Stimulated activated CD4-positive, alpha-beta T cell treated with anti-CD3 and anti-CD28 coated beads, Interleukin-12 subunit alpha, Interleukin-12 subunit beta, amount 100 ng/mL, for 48 hours (primary cell): Measurements from ENCODE around the gene ZNF407.

ENCODE experiments used
- DNase-seq, 3 donors: peaks; one replicate each; pipeline ENCODE4 v3.0.0-alpha.2; 2020; ENCODE audit warnings: low read depth in 2 of 3, low spot score in 1 of 3

Gene ZNF407

GRCh38 chr18:74778191-74778847, 180.6 kb downstream of the ZNF407 start:
- DNase-seq: no peak

DNA sequence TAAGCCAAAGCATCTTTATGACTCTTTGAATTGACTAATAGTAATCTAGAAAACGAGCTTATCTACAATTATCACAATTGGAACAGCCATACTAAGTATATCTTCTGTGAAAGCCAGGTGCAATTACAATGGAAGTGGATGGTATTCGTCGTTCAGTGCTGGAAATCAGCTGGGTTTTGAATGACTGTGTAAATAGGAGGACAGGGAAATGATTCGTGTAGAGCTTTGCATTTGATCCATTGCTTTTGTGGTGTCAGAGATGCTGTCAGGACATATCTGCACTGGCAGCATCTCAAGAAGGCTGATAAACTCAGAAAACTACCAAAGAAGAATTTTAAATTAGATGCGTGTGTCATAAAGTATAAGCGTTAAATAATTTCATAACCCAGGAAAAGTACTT, 187.1 kb downstream of the ZNF407 start:
- no peak for DNase-seq

GRCh38 chr18:74785632-74786031, 188.0 kb downstream of the ZNF407 start:
- DNase-seq: no peak

DNA sequence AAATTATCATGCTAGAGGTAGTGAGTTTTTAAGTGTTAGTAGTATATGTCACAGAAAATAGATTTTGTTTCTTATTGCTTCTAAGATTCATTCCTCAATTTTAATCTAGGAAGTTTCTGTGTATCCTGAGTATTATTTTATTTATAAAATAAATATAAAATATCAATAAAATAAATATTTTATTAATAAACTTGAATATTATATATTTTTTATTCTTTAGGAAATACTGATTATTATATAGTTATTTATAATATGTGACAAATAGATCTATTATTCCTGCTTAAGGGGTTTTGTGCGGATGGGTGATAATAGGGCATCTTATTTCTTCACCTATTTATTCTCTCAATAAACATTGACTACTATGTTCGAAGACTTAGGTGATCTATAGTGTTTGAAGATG, 191.0 kb downstream of the ZNF407 start:
- no peak for DNase-seq

- DNase-seq: no peak
Observed at GRCh38 chr18:74789078-74789477, 191.4 kb downstream of the ZNF407 start.

DNA sequence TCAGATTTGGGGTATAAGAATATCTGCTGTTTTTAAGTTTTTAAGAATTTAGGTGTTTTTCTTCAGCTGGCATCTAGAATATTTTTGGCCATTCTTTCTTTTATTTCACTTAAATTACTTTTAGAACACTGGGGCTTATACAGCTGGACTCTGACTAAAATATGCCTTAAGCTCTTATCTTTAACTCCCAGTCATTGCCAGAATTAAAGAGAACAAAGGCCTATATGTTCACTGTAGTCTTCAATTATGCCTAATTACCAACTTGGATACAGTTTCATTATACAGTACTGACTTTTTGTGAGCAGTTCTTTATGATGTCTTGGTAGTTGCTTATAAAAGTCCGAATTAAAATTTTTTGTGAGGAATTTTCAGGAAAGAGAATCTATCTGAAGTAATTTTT, 192.8 kb downstream of the ZNF407 start:
- DNase-seq: no peak

DNA sequence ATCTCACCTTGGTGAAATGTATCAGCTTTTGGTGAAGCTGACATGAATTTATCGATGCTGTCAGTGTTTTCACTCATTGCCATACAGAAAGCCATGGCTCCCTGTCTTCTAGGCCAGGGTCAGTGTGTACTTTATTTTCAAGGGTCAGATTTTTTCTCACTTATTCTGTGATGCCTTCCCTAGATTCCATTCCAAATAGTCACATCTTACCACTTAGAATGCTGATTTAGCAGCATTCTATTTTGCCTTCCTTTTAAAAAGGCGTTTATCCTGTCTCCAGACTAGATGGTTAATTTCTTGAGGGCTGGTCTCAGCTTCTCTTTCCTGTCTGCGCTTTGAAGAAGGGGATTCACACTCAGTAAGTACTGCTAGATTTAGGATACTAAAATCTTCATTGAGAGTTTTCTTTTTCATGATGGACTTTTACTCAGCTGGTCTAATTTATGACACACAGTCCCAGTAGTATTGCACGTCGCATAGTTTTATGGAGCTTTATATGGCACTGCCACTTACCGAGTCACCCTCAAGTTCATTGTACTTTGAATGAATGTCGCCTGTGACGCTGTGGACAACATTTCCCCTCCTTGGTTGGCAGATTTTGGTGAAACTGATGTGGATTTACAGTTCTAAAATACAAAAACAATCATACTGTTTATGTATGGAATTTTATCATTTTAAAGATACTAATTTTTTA, 194.0 kb downstream of the ZNF407 start:
- DNase-seq: no peak

- no peak for DNase-seq
Observed at GRCh38 chr18:74793746-74794145, 196.1 kb downstream of the ZNF407 start.

GRCh38 chr18:74795751-74796150, 198.1 kb downstream of the ZNF407 start:
- no peak for DNase-seq

GRCh38 chr18:74796211-74796610, 198.5 kb downstream of the ZNF407 start:
- DNase-seq: no peak

DNA sequence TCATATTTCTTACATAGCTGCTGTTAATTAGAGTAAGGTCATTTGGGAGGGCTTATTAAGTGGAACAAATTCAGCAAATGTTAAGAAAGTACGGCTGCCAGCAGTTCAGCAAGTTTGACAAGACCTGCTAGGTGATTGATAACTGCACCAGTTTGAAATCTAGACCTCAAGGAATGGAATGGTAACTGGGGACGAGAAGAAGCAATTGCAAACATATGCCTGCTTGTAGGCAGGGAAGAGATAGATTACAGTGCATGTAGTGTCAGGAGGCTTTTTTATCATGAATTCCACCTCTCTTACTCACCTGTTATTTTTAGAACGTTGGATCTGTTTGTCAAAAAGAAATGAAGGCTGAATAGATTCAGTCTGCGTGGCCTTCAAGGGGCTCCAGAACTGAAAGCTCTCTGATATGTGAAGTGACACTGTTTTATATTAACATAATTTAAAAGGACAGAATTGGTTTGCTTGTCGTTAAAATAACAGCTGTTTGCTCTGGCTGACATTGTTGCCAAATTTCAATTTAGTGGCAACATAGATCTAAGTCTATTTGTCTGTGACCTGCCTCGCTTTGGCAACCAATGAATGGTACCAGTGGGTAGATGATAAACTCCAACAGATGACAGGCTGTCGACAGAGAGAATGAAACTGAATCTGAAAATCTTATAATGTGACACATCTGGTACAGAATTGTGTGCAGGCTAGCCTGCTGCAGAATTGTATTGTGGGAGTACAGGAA, 199.3 kb downstream of the ZNF407 start:
- no peak for DNase-seq

DNA sequence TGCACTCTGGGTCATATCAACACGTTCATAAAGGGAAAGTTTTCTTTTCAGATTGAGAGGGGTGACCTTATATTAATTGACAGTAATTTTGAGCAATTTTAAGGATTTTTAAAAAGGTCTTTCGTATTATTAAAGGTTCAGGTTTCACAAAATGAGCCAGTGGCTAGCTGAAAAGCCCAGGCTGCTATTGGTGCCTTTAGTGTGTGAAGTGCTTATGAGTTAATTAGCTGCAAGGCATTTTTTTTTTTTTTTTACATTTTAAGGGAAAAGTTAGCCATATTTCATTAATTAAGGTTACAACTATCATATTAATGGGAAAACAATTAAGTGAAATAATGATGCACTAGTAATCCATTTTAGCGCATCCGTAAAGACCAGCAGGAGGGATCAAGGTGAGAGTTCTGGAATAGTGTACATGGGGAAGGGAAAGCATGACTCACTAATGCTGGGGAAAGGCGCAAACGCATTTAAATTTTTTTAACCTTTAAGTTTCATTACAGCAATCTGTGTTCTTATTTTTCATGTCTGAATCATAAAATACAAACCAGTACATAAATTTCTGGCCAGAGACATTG, 200.0 kb downstream of the ZNF407 start:
- no peak for DNase-seq

GRCh38 chr18:74799542-74799941, 201.9 kb downstream of the ZNF407 start:
- no peak for DNase-seq

DNA sequence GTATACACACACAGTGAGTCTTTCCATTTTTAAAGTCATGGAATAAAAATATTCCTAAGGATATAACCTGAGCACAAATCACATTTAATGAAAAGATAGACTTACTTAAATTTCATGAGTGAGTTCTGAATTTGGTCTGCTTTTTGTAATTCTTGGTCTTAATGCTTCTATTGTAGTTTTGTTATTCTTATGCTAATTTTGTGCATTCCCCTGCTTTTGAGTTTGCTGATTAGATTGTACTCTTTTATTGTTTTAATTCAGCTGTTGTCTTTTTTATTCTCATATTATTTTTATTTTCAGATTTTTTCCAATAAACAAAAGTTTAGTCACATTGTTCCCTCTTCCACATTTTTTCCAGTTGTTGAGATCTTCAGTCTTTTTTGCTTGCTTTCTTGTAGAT, 202.4 kb downstream of the ZNF407 start:
- DNase-seq: no peak

DNA sequence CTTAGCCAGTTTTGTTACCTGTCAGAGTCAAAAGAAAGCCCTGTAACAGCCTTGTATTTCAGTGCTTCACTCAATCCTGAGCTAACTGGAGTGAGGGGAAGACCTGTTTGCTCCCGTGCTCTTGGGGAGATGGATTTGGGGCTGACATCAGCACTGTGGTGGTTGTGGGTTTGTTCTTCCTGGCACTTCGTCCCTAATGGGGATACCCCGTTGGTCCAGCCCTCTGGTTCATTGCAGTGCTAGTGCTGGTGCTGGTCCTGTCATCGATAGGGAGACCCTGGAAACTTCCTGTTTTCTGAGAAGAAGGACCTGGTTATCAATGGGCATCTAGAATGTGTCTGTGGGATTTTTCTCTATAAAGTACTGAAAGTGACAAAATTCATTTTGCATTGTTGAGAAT, 205.4 kb downstream of the ZNF407 start:
- no peak for DNase-seq

DNA sequence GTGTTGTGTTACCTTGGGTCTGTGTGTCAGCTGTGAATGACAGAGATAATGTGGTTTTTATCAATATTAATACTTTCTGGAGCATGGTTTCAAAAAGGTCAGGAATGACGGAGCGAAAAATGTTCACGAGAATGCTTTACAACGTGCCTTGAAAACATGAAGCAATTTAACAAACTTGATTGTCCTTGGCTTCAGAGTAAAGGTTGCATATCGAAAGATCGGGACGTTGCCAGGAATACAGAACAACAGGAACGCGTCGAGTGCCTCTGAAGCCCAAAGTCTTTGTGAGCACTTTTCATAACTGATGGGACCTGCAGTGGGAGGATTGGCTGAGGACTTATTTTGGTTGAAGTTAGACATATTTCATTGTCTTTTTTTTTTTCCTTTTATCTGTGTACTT, 206.1 kb downstream of the ZNF407 start:
- no peak for DNase-seq

- DNase-seq: no peak
Observed at GRCh38 chr18:74804677-74805076, 207.0 kb downstream of the ZNF407 start.

DNA sequence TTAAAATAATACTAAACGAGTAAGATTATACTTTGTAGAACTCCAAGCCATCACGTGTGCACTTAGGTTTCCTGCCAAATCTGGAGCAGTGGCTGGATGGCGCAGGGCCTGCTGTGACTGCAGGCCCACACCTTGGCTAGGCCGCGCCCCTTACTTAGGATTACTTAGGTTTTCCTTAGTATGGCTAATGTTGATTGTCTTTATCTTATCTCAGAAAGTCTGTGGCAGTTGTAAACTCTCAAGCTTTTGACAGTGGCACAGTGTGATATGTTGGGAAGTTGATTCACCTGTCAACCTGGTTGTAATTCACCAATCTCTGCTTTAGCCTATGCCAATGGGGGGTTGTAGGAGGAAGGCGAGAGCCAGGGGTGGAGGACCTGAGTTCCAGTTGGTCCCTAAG, 208.4 kb downstream of the ZNF407 start:
- no peak for DNase-seq

DNA sequence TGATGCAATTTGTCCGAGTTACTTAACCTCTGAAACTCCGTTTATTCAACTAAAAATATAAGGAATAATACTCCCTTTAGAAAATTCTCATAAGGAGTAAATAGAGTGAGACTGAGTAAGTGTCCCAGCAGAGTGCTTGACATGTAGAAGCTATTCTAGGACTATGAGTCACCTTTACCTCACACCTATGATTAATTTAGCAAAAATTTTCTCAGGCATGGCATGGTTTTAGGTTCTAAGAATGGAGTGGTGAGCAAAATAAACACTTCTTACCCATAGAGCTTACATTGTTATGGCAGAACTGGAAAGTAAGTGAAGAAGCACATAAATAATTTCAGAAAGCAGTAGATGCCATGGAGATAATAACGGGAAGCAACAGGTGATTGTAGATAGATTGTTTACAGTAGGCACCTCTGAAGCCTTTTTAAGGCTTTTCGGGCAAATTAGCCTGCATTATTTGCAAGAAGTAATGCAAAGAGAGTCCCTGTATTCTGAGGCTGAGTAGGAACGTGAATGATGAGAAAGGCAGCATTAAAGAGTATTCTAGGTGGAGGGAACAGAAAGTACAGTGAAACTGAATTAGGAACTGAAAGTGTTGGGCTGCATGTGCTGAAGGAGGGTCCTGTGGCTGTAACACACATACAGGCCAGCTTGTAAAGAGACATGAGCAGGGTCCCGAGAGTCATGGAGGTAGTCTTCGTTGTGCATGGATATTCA, 209.2 kb downstream of the ZNF407 start:
- no peak for DNase-seq

DNA sequence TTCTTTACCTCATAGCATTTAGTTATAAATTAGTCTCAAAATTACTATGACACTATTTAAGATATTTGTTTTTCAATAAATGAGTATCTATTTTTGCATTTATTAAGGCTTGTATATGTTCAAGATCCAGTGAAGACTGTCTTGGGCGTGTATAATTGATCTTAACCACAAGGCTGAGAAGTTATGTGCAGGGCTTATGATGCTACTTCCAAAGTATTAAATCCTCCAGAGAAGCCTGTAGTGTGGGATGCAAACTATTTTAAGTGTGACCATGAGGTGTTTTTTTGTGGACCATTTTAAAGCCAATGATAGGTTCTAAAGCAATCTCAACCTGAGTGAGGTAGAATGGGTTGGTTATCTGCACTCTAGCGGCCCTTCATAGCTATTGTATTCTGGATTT, 219.9 kb downstream of the ZNF407 start:
- no peak for DNase-seq

GRCh38 chr18:74818516-74819175, 221.0 kb downstream of the ZNF407 start:
- DNase-seq: no peak
